Smooth muscle cell of the umbilical artery (primary cell): ENCODE data around the gene IL12A. TPM values are rescaled to one million over a fixed set of nuclear protein-coding genes. Genes with fewer than 3 reads are reported as not detected.

Experiments
- total RNA-seq: library from RNA; depleted of rRNA; stranded (reverse); fragments of >200 nt; gene quantifications from 2 replicates; pipeline ENCODE4 v1.2.3, GENCODE V29; 2014

The IL12A gene
- 0.89 and 1.3 TPM in 2 replicates for total RNA-seq

GRCh38 chr3:159988617-159989271 is at the start of gene IL12A:
TSS of gene IL12A (plus strand) at chr3:159988835.

Other genes starting within 250 kb of the IL12A start
- gene SCHIP1, start 149.0 kb upstream of the IL12A start, total RNA-seq, result 4.8 and 5.0 TPM in 2 replicates
- 3.6 and 7.1 TPM in 2 replicates for gene C3orf80, start 236.6 kb downstream of the IL12A start, total RNA-seq